ENCODE results near the gene USP10.

The USP10 gene

DNA sequence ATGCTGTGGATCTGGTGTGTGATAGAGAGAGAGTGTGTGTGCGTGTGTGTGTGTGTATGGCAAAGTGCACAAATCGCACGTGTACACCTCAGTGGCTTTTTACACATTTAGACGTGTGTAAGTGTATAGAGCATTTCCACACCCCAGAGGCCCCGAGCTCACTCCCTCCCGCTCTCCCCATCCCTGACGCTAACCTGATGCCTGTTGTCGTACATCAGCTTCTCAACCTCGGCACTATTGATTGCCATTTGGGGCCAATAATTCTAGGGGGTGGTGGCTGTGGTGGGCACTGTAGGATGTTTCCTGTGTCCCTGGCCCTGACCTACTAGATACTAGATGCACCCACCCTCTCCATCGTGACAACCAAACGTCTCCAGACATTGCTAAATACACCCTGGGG lies 89.6 kb downstream of the USP10 start:
- Histone ChIP-seq H3K4me3 (ENCODE audit: insufficient read length, low read depth) (no peak overlapping the region), H3K27me3 (ENCODE audit: insufficient read depth, insufficient read length) (no peaks in the 10 kb centered on the region), H3K9ac (ENCODE audit: insufficient read length, low read depth) (no peak overlapping the region), H3K4me1 (ENCODE audit: insufficient read depth, insufficient read length) (peaks cover 3% of the 10 kb centered on the region), H3K9me3 (ENCODE audit: insufficient read depth, low read length) (no peaks in the 10 kb centered on the region), H3K36me3 (ENCODE audit: insufficient read depth, insufficient read length, low read length) (no peaks in the 10 kb centered on the region)
- no peak for TF ChIP-seq SUZ12 (IDR thresholded peaks at IDR 0.05; ENCODE audit: extremely low read depth, insufficient read depth, insufficient read length)
- TF ChIP-seq YY1 (IDR thresholded peaks at IDR 0.05; ENCODE audit: insufficient read depth, insufficient read length) = no peak
- TF ChIP-seq ZNF274 (IDR thresholded peaks at IDR 0.05; ENCODE audit: low read depth, low read length) = no peak
- no peak for DNase-seq (ENCODE audit: low read depth, low spot score)

DNA sequence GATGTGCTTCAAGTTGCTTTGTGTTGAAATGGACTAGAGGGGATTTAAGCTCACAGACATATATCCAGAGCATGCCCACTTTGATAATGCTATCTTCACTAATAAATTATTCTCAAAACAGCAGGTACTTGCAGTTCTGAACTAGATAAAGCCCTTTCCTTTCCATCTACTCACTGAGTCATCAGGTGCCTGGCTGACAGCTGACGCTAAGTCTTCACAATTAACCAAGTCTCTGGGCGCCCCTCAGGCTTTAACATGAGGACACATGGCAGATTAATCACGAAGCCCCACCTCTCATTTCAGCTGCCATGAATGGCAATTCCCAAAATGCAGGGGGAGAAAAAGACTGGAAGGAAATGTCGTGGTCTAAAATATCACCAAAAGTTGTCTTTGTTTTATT lies 90.5 kb downstream of the USP10 start:
- DNase-seq (ENCODE audit: low read depth, low spot score) = no peak
- Histone ChIP-seq H3K4me3 (ENCODE audit: insufficient read length, low read depth) (no peak overlapping the region), H3K36me3 (ENCODE audit: insufficient read depth, insufficient read length, low read length) (no peaks in the 10 kb centered on the region), H3K4me1 (ENCODE audit: insufficient read depth, insufficient read length) (peaks cover 3% of the 10 kb centered on the region), H3K9ac (ENCODE audit: insufficient read length, low read depth) (no peak overlapping the region), H3K9me3 (ENCODE audit: insufficient read depth, low read length) (no peaks in the 10 kb centered on the region), H3K27me3 (ENCODE audit: insufficient read depth, insufficient read length) (no peaks in the 10 kb centered on the region)
- TF ChIP-seq SUZ12 (IDR thresholded peaks at IDR 0.05; ENCODE audit: extremely low read depth, insufficient read depth, insufficient read length) (no peak), ZNF274 (IDR thresholded peaks at IDR 0.05; ENCODE audit: low read depth, low read length) (no peak), YY1 (IDR thresholded peaks at IDR 0.05; ENCODE audit: insufficient read depth, insufficient read length) (no peak)

DNA sequence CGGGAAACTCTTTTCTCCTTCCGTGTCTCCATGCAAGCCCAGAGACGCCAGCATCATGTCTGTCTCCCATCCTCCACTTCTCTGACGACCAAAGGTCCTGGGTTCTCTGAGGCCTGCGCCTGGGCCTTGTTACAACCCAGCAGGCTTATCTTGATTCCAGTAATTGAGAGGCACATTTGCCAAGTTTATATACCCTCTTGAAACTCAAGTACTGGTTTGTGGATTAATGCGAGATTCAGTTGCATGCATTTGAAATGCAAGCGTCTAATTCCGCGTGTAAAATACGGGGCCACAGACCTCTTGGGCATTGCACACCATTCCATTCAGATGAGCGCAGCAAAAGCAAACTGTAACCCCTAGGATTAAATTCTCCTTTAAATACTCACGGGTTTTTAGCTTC lies 91.3 kb downstream of the USP10 start:
- Histone ChIP-seq H3K9ac (ENCODE audit: insufficient read length, low read depth) (no peak overlapping the region), H3K36me3 (ENCODE audit: insufficient read depth, insufficient read length, low read length) (no peaks in the 10 kb centered on the region), H3K27me3 (ENCODE audit: insufficient read depth, insufficient read length) (no peaks in the 10 kb centered on the region), H3K4me3 (ENCODE audit: insufficient read length, low read depth) (no peak overlapping the region), H3K4me1 (ENCODE audit: insufficient read depth, insufficient read length) (peaks cover 3% of the 10 kb centered on the region), H3K9me3 (ENCODE audit: insufficient read depth, low read length) (no peaks in the 10 kb centered on the region)
- no peak for TF ChIP-seq SUZ12 (IDR thresholded peaks at IDR 0.05; ENCODE audit: extremely low read depth, insufficient read depth, insufficient read length)
- TF ChIP-seq YY1 (IDR thresholded peaks at IDR 0.05; ENCODE audit: insufficient read depth, insufficient read length) = no peak
- no peak for TF ChIP-seq ZNF274 (IDR thresholded peaks at IDR 0.05; ENCODE audit: low read depth, low read length)
- DNase-seq (ENCODE audit: low read depth, low spot score) = no peak

DNA sequence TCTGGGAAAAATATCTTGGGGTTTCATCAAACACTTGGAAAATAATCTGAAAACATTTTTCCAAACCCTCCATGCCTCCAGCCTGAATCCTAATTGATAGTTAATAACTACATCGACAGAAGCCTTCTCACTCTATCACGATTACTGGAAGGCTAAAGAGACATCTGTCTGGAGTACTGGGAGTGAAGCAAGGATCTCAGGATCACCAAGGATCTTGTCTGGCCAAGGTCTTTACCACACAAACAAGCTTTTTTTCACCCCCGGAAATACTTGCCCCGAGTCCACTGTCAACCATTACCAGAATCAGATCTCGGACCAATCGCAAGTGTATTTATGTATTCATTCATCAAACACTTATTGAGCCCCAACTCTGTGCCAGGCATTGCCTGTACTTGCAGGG lies 91.7 kb downstream of the USP10 start:
- no peak overlapping the region for H3K9ac ChIP-seq (ENCODE audit: insufficient read length, low read depth)
- TF ChIP-seq YY1 (IDR thresholded peaks at IDR 0.05; ENCODE audit: insufficient read depth, insufficient read length) (no peak), ZNF274 (IDR thresholded peaks at IDR 0.05; ENCODE audit: low read depth, low read length) (no peak), SUZ12 (IDR thresholded peaks at IDR 0.05; ENCODE audit: extremely low read depth, insufficient read depth, insufficient read length) (no peak)
- H3K4me1 ChIP-seq (ENCODE audit: insufficient read depth, insufficient read length) = peaks cover 3% of the 10 kb centered on the region
- no peak overlapping the region for H3K4me3 ChIP-seq (ENCODE audit: insufficient read length, low read depth)
- no peaks in the 10 kb centered on the region for H3K9me3 ChIP-seq (ENCODE audit: insufficient read depth, low read length)
- H3K36me3 ChIP-seq (ENCODE audit: insufficient read depth, insufficient read length, low read length) = no peaks in the 10 kb centered on the region
- no peak for DNase-seq (ENCODE audit: low read depth, low spot score)
- no peaks in the 10 kb centered on the region for H3K27me3 ChIP-seq (ENCODE audit: insufficient read depth, insufficient read length)

DNA sequence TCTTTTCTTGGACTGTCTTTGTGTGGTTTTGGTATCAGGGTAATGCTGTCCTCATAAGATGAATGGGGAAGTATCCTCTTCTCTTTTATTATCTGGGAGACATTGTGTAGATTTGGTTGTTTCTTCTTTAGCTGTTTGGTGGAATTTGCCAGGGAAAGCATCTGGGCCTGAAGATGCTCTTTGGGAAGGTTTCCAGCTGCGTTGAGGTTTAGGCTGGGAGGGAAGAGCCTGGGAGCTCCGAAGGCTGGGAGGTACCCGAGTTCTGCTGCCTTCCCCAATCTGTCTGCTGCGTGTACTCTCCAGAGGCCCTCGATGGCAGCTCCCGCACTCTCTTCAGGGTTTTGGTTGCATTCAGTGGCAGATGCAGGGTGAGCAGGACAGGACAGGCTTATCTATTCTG lies 94.4 kb downstream of the USP10 start:
- TF ChIP-seq YY1 (IDR thresholded peaks at IDR 0.05; ENCODE audit: insufficient read depth, insufficient read length) = no peak
- no peak for TF ChIP-seq ZNF274 (IDR thresholded peaks at IDR 0.05; ENCODE audit: low read depth, low read length)
- TF ChIP-seq SUZ12 (IDR thresholded peaks at IDR 0.05; ENCODE audit: extremely low read depth, insufficient read depth, insufficient read length) = no peak
- Histone ChIP-seq H3K36me3 (ENCODE audit: insufficient read depth, insufficient read length, low read length) (no peaks in the 10 kb centered on the region), H3K27me3 (ENCODE audit: insufficient read depth, insufficient read length) (no peaks in the 10 kb centered on the region), H3K4me3 (ENCODE audit: insufficient read length, low read depth) (no peak overlapping the region), H3K9me3 (ENCODE audit: insufficient read depth, low read length) (no peaks in the 10 kb centered on the region), H3K4me1 (ENCODE audit: insufficient read depth, insufficient read length) (no peaks in the 10 kb centered on the region), H3K9ac (ENCODE audit: insufficient read length, low read depth) (no peak overlapping the region)
- no peak for DNase-seq (ENCODE audit: low read depth, low spot score)

DNA sequence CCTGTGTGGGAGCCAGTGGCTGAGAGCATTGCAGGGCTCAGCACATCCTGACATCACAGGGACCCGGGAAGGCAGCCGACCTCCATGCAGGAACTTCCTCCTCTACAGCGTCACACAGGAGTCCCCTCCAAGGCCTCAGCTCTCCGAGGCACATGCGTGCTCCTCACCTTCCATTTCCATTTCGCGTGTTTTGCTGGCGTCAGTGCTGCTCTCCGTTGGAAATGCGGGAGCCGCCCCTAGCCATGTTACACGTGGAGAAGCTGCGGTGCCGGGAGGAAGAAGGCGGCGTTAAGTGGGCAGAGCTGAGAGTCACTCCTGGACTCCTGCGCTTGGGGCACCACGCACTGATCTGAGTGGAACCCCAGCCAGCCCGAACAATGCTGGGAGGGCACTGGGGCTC lies 94.8 kb downstream of the USP10 start:
- H3K9ac ChIP-seq (ENCODE audit: insufficient read length, low read depth) = no peak overlapping the region

DNA sequence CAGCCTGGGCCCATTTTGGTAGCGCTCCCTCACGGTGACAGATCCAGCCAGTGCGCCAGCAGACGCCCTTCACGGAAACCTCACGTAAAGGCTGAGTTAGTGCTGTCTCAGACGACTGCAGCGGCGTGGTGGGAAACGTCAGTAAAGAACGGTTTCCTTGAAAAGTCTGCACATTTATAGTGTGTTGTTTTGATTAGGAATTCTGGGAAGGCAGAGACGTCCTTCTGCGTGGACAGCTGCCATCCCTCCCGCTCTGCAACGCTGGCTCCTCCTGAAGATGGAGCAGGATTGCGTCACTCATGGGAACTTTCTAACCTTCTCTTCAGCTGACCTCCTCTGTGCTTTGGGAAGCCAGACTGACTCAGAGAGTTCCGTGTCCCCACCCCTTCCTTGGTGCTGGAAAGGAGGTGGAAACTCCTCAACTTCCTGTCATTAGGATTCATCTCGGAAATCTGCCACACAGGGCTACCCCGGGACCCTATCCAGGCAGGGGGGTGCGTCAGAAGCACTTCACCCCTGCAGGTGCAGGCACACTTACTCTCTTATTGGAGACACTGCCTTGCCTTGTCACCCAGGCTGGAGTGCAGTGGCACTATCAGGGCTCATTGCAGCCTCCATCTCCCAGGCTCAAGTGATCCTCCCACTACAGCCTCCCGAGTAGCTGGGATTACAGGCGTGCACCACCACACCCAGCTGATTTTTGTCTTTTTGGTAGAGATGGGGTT lies 95.7 kb downstream of the USP10 start:
- no peak for DNase-seq (ENCODE audit: low read depth, low spot score)
- H3K9me3 ChIP-seq (ENCODE audit: insufficient read depth, low read length) = no peaks in the 10 kb centered on the region
- H3K27me3 ChIP-seq (ENCODE audit: insufficient read depth, insufficient read length) = no peaks in the 10 kb centered on the region
- no peak for TF ChIP-seq SUZ12 (IDR thresholded peaks at IDR 0.05; ENCODE audit: extremely low read depth, insufficient read depth, insufficient read length)
- no peak for TF ChIP-seq YY1 (IDR thresholded peaks at IDR 0.05; ENCODE audit: insufficient read depth, insufficient read length)
- TF ChIP-seq ZNF274 (IDR thresholded peaks at IDR 0.05; ENCODE audit: low read depth, low read length) = no peak
- H3K36me3 ChIP-seq (ENCODE audit: insufficient read depth, insufficient read length, low read length) = no peaks in the 10 kb centered on the region
- no peak overlapping the region for H3K9ac ChIP-seq (ENCODE audit: insufficient read length, low read depth)
- no peak overlapping the region for H3K4me3 ChIP-seq (ENCODE audit: insufficient read length, low read depth)
- H3K4me1 ChIP-seq (ENCODE audit: insufficient read depth, insufficient read length) = no peaks in the 10 kb centered on the region

More for the DNA sequence above, 94.8 kb downstream of the USP10 start:
- Histone ChIP-seq H3K4me1 (ENCODE audit: insufficient read depth, insufficient read length) (no peaks in the 10 kb centered on the region), H3K36me3 (ENCODE audit: insufficient read depth, insufficient read length, low read length) (no peaks in the 10 kb centered on the region), H3K4me3 (ENCODE audit: insufficient read length, low read depth) (no peak overlapping the region), H3K27me3 (ENCODE audit: insufficient read depth, insufficient read length) (no peaks in the 10 kb centered on the region), H3K9me3 (ENCODE audit: insufficient read depth, low read length) (no peaks in the 10 kb centered on the region)
- TF ChIP-seq SUZ12 (IDR thresholded peaks at IDR 0.05; ENCODE audit: extremely low read depth, insufficient read depth, insufficient read length) (no peak), ZNF274 (IDR thresholded peaks at IDR 0.05; ENCODE audit: low read depth, low read length) (no peak), YY1 (IDR thresholded peaks at IDR 0.05; ENCODE audit: insufficient read depth, insufficient read length) (no peak)
- DNase-seq (ENCODE audit: low read depth, low spot score) = no peak

Data from NT2/D1 (cell line).